NCI-H510A treated with DMSO at 0.1 percent for 48 hours (cell line): ENCODE measurements around the gene DAB2.
"Not testable (repeated sequence)": the region's sequence is repeated elsewhere in the genome, so short reads cannot be mapped to it uniquely, and the experiment has no call there.

ENCODE experiments used
- DNase-seq: peaks from one replicate; lab custom pipeline; 2025; lab: John Stamatoyannopoulos, UW

DAB2 gene

GRCh38 chr5:39420482-39421145 lies 4.2 kb downstream of the DAB2 start:
- no peak for DNase-seq

DNA sequence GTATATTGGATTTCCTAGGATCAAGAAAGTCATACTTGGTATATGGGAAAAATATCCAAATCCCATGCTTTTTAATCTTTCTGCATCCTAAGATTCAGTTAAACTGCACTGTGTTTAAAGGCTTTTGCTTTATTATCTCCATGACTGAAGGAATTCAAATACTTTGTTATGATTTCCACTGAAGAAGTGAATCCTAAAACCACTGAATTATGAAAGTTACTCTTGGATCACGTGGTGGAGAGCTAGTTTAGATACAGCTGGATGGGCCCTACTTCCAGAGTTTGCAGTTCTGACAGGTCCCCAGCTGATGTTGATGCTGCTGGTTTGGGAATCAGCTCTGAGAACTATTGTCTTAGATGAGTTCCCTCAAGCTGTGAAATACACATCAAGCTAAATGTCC lies 5.0 kb downstream of the DAB2 start:
- DNase-seq = no peak

DNA sequence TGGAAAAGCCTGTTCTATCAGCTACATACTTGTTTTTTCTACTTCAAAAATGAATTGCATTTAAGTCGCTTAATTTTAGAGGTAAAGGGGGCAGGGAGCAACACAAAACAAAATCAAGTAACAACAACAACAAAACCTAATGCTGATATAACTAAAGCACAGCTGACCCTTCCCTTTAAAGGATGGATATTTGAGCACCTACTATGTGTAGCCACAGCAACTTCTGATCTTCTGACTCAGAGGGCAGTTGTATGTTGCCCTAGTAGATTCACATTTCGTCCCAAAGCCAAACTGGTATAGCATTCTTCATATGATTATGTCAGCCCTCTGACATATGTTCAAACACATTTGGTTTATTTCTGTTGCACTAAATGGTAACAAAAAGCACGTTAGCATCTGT lies 6.8 kb downstream of the DAB2 start:
- DNase-seq = no peak

DNA sequence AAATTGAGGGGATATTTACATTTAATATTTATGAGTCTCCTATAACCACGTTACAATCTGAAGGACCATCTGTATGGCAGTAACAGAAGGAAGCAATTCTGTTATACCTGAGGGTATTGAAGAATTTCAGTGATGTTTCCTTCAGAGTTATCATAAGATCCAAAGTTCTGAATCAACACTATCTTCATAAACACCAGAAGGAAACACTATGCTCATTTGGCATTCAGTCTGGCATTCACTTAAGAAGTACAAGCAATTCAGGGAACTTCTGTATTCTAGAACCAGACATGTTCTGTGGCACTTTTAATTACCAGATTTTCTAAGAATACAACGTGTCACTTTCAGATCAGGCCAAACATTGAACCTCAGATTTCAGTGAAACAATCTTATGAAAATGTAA lies 9.6 kb downstream of the DAB2 start:
- no peak for DNase-seq

GRCh38 chr5:39414426-39414825 lies 10.4 kb downstream of the DAB2 start:
- no peak for DNase-seq

- no peak for DNase-seq
Measured at GRCh38 chr5:39413771-39414170, 11.0 kb downstream of the DAB2 start.

DNA sequence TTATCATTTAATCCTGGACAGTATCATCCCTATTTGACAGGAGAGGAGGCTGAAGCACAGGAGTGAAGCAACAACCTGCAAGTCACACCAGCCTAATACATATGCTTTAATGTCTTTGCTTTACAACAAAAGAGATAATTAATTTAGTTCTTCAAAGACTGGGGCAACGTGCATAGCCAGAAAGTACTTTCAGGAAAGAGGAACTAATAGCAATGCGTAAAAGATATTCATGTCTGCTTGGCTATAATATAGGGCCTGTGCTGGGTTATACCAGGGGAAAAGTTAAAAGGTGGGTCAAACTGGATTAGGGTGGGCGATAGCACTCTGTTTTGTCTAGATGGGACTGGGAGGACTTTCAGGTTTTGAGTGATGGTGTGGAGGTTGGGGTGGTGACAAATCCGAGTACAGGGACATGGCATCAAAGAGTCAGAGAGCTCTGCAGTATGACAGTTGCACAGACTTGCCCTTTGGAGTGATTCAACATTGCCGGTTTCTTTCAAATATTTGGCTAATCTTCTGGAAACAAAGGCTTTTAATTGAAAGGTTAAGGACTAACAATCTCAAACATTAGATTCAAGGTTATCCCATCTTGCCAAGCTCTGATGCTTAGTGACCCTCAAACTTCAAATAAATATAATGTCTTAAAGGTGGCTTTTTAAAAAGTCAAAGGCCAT lies 11.9 kb downstream of the DAB2 start:
- DNase-seq = no peak

- no peak for DNase-seq
Measured at GRCh38 chr5:39411985-39412384, 12.8 kb downstream of the DAB2 start.

DNA sequence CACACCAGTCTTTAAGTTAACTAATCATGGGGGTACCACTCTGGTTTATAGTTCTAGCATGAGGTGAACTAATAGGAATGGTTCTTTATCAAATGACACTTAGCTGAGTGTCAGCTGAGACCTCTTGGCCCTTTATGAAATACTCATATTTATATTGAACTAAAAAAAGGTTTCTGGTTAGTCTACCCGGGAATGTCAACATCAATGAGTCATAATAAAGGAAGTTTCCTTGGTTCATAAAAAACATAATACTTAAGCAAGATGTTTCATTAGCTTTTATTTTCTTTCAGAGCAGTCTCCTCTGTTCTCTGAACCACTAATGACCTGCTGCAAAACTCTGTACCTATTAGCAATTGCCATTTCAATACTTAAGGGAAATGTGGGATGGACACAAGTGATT lies 13.7 kb downstream of the DAB2 start:
- DNase-seq = no peak

- DNase-seq = no peak
Measured at GRCh38 chr5:39409033-39409432, 15.7 kb downstream of the DAB2 start.

DNA sequence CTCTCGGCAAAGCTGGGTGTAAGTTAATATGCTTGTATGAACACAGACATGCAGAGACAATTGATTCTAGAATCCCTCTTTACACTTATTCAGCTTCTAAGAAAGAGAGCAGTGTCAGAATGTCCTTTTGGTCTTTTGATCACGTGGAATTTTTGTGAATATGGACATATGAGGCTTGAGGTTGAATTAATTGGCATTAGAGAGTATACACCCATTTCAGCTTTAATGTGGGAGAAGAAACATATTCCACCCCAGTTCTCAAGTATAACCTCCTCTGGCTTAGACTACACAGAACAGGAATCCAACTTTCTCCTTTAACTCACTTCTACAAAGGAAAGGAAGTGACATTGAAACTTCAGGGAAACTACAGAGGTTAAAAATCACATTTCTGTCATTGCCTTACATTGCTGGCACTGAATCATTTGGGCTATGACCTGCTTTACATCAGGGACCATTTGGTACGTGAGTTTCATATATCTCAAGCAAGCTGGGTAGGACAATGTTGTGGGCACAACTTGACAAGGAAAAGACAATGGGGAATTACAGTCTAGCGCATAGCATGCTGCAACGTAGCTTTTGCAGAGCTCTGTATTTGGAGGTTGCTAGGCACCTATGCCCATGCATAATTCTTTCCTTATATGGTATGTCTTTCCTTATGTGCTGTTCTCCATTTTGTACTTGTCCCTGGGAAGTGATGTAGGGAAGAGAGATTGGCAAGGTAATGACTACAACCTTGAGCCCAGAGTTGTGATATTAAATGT lies 19.5 kb downstream of the DAB2 start:
- DNase-seq = no peak

DNA sequence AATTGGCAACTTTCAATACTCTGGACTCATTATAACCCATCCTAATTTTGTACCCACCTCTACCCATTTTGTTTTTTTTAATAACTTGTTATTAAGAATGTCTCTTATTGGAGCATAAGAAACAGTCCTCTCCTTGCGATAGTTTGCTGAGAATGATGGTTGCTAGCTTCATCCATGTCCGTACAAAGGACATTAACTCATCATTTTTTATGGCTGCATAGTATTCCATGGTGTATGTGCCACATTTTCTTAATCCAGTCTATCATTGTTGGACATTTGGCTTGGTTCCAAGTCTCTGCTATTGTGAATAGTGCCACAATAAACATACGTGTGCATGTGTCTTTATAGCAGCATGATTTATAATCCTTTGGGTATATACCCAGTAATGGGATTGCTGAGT lies 21.0 kb downstream of the DAB2 start:
- DNase-seq = not testable (repeated sequence)

GRCh38 chr5:39402140-39402539 lies 22.6 kb downstream of the DAB2 start:
- DNase-seq = not testable (repeated sequence)

- DNase-seq = no peak
Measured at GRCh38 chr5:39400713-39401578, 23.8 kb downstream of the DAB2 start.

DNA sequence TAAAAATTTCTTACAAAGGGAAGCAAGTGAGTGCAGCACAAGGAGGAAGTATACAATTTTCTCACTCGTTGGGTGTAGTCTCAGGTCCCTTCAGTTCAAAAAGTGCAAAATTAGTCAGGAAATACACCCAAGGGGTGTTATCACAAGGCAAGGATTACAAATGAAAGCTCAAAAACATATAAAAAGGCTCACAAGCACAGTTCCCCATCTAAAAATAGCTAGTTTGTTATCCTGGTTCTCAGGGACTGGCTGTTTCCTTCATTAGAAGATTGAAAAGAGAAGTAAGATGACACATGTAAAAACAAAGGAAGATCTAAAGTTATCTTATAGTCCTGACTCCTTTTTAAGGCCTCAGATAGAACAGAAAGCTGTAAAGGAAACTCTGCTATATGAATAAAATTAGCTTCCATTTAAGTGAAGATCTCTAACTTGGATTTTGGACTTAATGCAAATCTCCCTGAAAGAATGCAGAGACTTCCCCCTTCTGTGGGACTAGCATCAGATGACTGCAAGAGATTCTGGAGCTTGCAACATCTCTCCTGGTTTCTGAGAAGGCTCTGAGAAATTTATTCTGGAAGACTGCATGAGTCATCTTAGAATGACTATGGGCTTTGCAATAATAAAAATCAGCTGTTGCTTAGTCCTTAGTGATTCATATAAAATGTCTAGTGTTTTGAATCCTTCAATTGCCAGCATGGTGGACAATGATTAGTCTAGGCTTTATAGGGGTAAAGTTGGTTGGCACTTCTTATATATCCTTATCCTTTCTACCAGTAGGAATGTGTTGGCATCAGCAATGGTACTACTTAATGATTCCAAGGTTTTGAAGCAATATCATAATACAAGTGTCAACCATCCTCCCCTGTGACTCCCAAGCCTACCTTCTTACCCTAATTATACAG lies 25.4 kb downstream of the DAB2 start:
- DNase-seq = no peak

- no peak for DNase-seq
Measured at GRCh38 chr5:39396843-39397242, 27.9 kb downstream of the DAB2 start.

DNA sequence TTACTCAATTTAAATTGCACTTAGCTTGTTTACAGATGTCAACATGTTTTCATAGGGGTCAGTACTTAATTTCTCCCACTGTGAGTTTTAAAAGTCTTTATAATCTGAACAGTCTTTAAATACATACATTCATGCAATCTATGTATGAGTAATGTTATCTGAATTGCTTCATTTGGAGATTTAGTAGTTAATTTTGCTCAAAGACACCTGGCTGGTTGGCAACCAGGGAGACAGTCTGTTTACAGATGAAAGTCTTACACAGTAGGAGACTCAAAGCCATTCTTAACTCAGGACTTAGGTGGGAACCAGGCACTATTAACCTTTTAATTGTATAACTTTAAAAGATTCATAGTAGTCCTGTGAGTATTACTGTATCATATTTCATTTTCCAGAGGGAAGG lies 29.3 kb downstream of the DAB2 start:
- DNase-seq = no peak

DNA sequence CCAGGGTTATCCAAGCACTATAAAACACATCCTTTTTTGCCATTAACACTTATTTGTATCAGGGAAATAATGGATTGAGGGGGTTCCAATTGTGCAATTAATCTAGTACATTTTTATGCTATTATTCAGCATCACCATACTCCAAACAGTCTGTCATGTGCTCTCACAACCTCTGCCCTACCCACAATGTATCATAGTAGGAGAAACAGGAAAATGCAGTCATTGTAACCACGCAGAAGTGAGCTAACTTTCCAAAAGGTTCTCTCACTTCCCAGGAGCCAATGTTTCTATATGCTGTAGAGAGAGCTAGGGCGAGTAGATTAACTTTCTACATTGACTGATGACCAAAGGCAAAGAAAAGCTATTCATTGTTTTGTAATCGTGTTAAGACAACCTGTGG lies 29.8 kb downstream of the DAB2 start:
- DNase-seq = no peak

DNA sequence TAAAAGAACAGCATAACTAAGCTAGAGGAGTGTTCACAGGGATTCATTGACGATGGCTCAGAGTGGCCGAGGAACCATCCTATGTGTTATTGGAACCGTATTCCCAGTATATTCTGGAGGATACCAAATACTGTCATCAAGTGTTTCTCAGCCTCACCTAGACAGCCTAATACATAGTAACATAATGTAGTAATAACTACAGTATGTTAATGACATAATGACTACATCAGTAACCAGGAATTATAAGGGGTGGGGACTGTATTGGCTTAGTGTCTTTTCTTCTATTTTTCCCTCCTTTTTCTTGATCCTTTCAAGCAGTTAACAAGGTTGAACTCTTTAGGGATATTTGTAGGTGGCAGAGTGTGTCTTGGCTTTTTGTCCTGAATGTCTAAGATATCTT lies 33.8 kb downstream of the DAB2 start:
- DNase-seq = no peak

DNA sequence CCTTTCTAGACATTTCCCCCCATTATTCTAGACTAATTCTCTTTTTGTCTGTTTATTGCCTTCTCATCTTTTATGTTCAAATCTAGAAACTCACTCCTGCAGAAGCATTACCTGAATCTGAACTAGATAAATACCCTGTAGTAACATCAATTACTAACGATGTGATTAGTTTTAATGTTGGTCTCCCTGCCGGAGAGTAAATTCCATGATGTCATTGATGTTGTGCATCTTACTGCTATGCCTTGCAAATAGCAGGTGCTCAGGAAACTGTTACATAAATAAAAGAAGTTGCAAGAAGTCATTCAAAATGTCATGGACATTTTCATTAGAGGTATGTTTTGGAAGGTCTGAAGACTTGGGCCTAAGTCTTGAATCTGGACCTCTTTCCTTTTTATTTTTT lies 37.5 kb downstream of the DAB2 start:
- DNase-seq = no peak

- DNase-seq = no peak
Measured at GRCh38 chr5:39384271-39384670, 40.5 kb downstream of the DAB2 start.
